ENCODE results near the gene SLC39A1.

- TF ChIP-seq, protein P1, sequence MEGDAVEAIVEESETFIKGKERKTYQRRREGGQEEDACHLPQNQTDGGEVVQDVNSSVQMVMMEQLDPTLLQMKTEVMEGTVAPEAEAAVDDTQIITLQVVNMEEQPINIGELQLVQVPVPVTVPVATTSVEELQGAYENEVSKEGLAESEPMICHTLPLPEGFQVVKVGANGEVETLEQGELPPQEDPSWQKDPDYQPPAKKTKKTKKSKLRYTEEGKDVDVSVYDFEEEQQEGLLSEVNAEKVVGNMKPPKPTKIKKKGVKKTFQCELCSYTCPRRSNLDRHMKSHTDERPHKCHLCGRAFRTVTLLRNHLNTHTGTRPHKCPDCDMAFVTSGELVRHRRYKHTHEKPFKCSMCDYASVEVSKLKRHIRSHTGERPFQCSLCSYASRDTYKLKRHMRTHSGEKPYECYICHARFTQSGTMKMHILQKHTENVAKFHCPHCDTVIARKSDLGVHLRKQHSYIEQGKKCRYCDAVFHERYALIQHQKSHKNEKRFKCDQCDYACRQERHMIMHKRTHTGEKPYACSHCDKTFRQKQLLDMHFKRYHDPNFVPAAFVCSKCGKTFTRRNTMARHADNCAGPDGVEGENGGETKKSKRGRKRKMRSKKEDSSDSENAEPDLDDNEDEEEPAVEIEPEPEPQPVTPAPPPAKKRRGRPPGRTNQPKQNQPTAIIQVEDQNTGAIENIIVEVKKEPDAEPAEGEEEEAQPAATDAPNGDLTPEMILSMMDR (IDR thresholded peaks at IDR 0.05): peak in 1 of 5 experiments; percentile 9
- TF ChIP-seq POLR2A (IDR thresholded peaks at IDR 0.05) (no peak), EP300 (IDR thresholded peaks at IDR 0.05) (no peak)
Measured at GRCh38 chr1:153922076-153922971, 41.0 kb downstream of the SLC39A1 start.

All from tibial nerve (tissue), 4 donors.